Stimulated activated naive B cell treated with anti-CD40 and anti-IgM and Interleukin-4, amounts not matched to agents 10 μg/mL and 1 μg/mL and 100 μg/mL, for 72 hours (primary cell): ENCODE measurements around the gene USF2.
A peak's percentile ranks its signal among the peaks of the same experiment; 100 is the strongest.
"Not testable (repeated sequence)": the region's sequence is repeated elsewhere in the genome, so short reads cannot be mapped to it uniquely, and the experiment has no call there.

Experiments used
- ATAC-seq, 2 donors: fragments of 150-1000 bp; cut with Tn5 transposase; replicated peaks; 2 replicates each; pipeline ENCODE4 v1.10.0; 2021; ENCODE audit warnings: moderate library complexity in 1 of 2
- DNase-seq: peaks from one replicate; pipeline ENCODE4 v3.0.0; 2021
- H3K27ac Mint-ChIP-seq: one replicate; pipeline ENCODE4 v1.8.0; 2022; ENCODE audit warnings: mild to moderate bottlenecking, mixed read lengths
- H3K27me3 Mint-ChIP-seq, 2 donors: one replicate each; pipeline ENCODE4 v1.8.0; 2022; ENCODE audit warnings: mixed read lengths in 2 of 2
- H3K36me3 Mint-ChIP-seq, 2 donors: one replicate each; pipeline ENCODE4 v1.8.0; 2022; ENCODE audit warnings: mixed read lengths in 2 of 2, mild to moderate bottlenecking in 1 of 2
- H3K4me1 Mint-ChIP-seq, 2 donors: one replicate each; pipeline ENCODE4 v1.8.0; 2022; ENCODE audit warnings: mixed read lengths in 2 of 2, mild to moderate bottlenecking in 1 of 2
- H3K4me3 Mint-ChIP-seq, 2 donors: one replicate each; pipeline ENCODE4 v1.8.0; 2022; ENCODE audit warnings: mild to moderate bottlenecking in 2 of 2, mixed read lengths in 2 of 2, moderate library complexity in 1 of 2
- H3K9me3 Mint-ChIP-seq, 2 donors: one replicate each; pipeline ENCODE4 v1.8.0; 2022; ENCODE audit warnings: mixed read lengths in 2 of 2, mild to moderate bottlenecking in 1 of 2

Gene USF2

GRCh38 chr19:35268536-35269437 is at the start of gene USF2:
USF2 (plus strand) TSS chr19:35268962; CDS start chr19:35269102, 140 bp downstream.
- Mint-ChIP-seq H3K27ac (peak within 1 kb of the TSS; percentile 99), H3K4me3 (peak within 1 kb of the TSS; percentile 97 to 99), H3K4me1 (peaks cover 48 to 73% of the 10 kb centered on the region in 2 donors), H3K9me3 (no peaks in the 10 kb centered on the region), H3K27me3 (no peaks in the 10 kb centered on the region), H3K36me3 (peaks cover 36 to 58% of the 10 kb centered on the region in 2 donors)
- DNase-seq (peak; percentile 66), ATAC-seq (peak; percentile 38 to 54)

- Mint-ChIP-seq H3K27me3 (no peaks in the 10 kb centered on the region), H3K9me3 (peaks cover 4 to 5% of the 10 kb centered on the region in 2 donors), H3K36me3 (peaks cover 0 to 3% of the 10 kb centered on the region in 2 donors), H3K4me1 (peaks cover 29 to 43% of the 10 kb centered on the region in 2 donors), H3K4me3 (no peak overlapping the region), H3K27ac (peak overlapping the region; percentile 20)
- DNase-seq, result no peak
- ATAC-seq, result no peak
Observed at GRCh38 chr19:35219008-35219407, 49.8 kb upstream of the USF2 start.

GRCh38 chr19:35220315-35220921 is 48.3 kb upstream of the USF2 start:
- Mint-ChIP-seq H3K27me3 (no peaks in the 10 kb centered on the region), H3K27ac (no peak overlapping the region), H3K9me3 (peaks cover 4 to 5% of the 10 kb centered on the region in 2 donors), H3K4me1 (peaks cover 19 to 40% of the 10 kb centered on the region in 2 donors), H3K4me3 (no peak overlapping the region), H3K36me3 (peaks cover 0 to 3% of the 10 kb centered on the region in 2 donors)
- no peak for DNase-seq
- no peak for ATAC-seq

GRCh38 chr19:35220973-35221590 is 47.7 kb upstream of the USF2 start:
- peaks cover 21 to 40% of the 10 kb centered on the region in 2 donors for H3K4me1 Mint-ChIP-seq
- ATAC-seq, H3K27ac Mint-ChIP-seq, DNase-seq, H3K27me3 Mint-ChIP-seq, H3K4me3 Mint-ChIP-seq, H3K36me3 Mint-ChIP-seq, H3K9me3 Mint-ChIP-seq: not testable (repeated sequence)

- DNase-seq, result no peak
- Mint-ChIP-seq H3K36me3 (peaks cover 0 to 3% of the 10 kb centered on the region in 2 donors), H3K27me3 (no peaks in the 10 kb centered on the region), H3K27ac (no peak overlapping the region), H3K4me3 (no peak overlapping the region), H3K9me3 (peaks cover 4% of the 10 kb centered on the region in 2 donors), H3K4me1 (peaks cover 22 to 36% of the 10 kb centered on the region in 2 donors)
- no peak for ATAC-seq
Observed at GRCh38 chr19:35222373-35223015, 46.3 kb upstream of the USF2 start.

- DNase-seq (no peak), ATAC-seq (no peak)
- Mint-ChIP-seq H3K27me3 (no peaks in the 10 kb centered on the region), H3K27ac (no peak overlapping the region), H3K36me3 (peaks cover 0 to 3% of the 10 kb centered on the region in 2 donors), H3K4me1 (peaks cover 22 to 36% of the 10 kb centered on the region in 2 donors), H3K4me3 (no peak overlapping the region), H3K9me3 (peaks cover 4% of the 10 kb centered on the region in 2 donors)
Observed at GRCh38 chr19:35223084-35223790, 45.5 kb upstream of the USF2 start.

GRCh38 chr19:35223862-35224505 is 44.8 kb upstream of the USF2 start:
- Mint-ChIP-seq H3K36me3 (peaks cover 0 to 3% of the 10 kb centered on the region in 2 donors), H3K27me3 (no peaks in the 10 kb centered on the region), H3K27ac (no peak overlapping the region), H3K4me1 (peaks cover 22 to 36% of the 10 kb centered on the region in 2 donors), H3K9me3 (peaks cover 4% of the 10 kb centered on the region in 2 donors), H3K4me3 (no peak overlapping the region)
- ATAC-seq, result no peak
- no peak for DNase-seq

- ATAC-seq (peak in 1 of 2 donors; percentile 90), DNase-seq (no peak)
- H3K36me3 Mint-ChIP-seq, result no peaks in the 10 kb centered on the region
- peaks cover 0 to 4% of the 10 kb centered on the region in 2 donors for H3K27me3 Mint-ChIP-seq
- H3K27ac Mint-ChIP-seq, result no peak overlapping the region
- no peaks in the 10 kb centered on the region for H3K9me3 Mint-ChIP-seq
- peak overlapping the region in 1 of 2 donors; percentile 39 for H3K4me3 Mint-ChIP-seq
- H3K4me1 Mint-ChIP-seq, result peaks cover 19 to 36% of the 10 kb centered on the region in 2 donors
Observed at GRCh38 chr19:35224681-35225571, 43.8 kb upstream of the USF2 start.

- H3K4me1 Mint-ChIP-seq, result peaks cover 19 to 36% of the 10 kb centered on the region in 2 donors
- no peaks in the 10 kb centered on the region for H3K36me3 Mint-ChIP-seq
- ATAC-seq (no peak), DNase-seq (no peak)
- no peak overlapping the region for H3K27ac Mint-ChIP-seq
- no peak overlapping the region for H3K4me3 Mint-ChIP-seq
- peaks cover 0 to 4% of the 10 kb centered on the region in 2 donors for H3K27me3 Mint-ChIP-seq
- H3K9me3 Mint-ChIP-seq, result no peaks in the 10 kb centered on the region
Observed at GRCh38 chr19:35225951-35226350, 42.8 kb upstream of the USF2 start.

GRCh38 chr19:35226748-35227147 is 42.0 kb upstream of the USF2 start:
- Mint-ChIP-seq H3K36me3 (no peaks in the 10 kb centered on the region), H3K4me1 (peaks cover 19 to 36% of the 10 kb centered on the region in 2 donors)

GRCh38 chr19:35228177-35228930 is 40.4 kb upstream of the USF2 start, which contains the start of gene FAM187B:
FAM187B (minus strand) TSS chr19:35228739; CDS start chr19:35228680, 59 bp downstream.
- no peak within 1 kb of the TSS for H3K27ac Mint-ChIP-seq
- H3K4me1 Mint-ChIP-seq, result peaks cover 11 to 26% of the 10 kb centered on the region in 2 donors
- no peak for ATAC-seq

More at GRCh38 chr19:35226748-35227147, 42.0 kb upstream of the USF2 start:
- Mint-ChIP-seq H3K4me3 (no peak overlapping the region), H3K27ac (no peak overlapping the region), H3K9me3 (no peaks in the 10 kb centered on the region), H3K27me3 (peaks cover 0 to 4% of the 10 kb centered on the region in 2 donors)
- DNase-seq (no peak), ATAC-seq (no peak)

GRCh38 chr19:35229601-35230000 is 39.2 kb upstream of the USF2 start:
- H3K27ac Mint-ChIP-seq, result no peak overlapping the region
- ATAC-seq, result no peak

More at GRCh38 chr19:35228177-35228930, 40.4 kb upstream of the USF2 start, which contains the start of gene FAM187B:
- no peaks in the 10 kb centered on the region for H3K36me3 Mint-ChIP-seq
- no peak within 1 kb of the TSS for H3K4me3 Mint-ChIP-seq
- no peak for DNase-seq
- H3K27me3 Mint-ChIP-seq, result peaks cover 0 to 4% of the 10 kb centered on the region in 2 donors
- H3K9me3 Mint-ChIP-seq, result no peaks in the 10 kb centered on the region

More at GRCh38 chr19:35229601-35230000, 39.2 kb upstream of the USF2 start:
- Mint-ChIP-seq H3K27me3 (peaks cover 0 to 4% of the 10 kb centered on the region in 2 donors), H3K9me3 (no peaks in the 10 kb centered on the region), H3K36me3 (no peaks in the 10 kb centered on the region), H3K4me3 (no peak overlapping the region), H3K4me1 (peaks cover 11 to 20% of the 10 kb centered on the region in 2 donors)
- DNase-seq, result no peak
